ENCODE results near the gene SPACA1. TPM values are rescaled to one million over a fixed set of nuclear protein-coding genes. Genes with fewer than 3 reads are reported as not detected.

Gene SPACA1
- total RNA-seq, 2 donors from 2014 or later: not detected

DNA sequence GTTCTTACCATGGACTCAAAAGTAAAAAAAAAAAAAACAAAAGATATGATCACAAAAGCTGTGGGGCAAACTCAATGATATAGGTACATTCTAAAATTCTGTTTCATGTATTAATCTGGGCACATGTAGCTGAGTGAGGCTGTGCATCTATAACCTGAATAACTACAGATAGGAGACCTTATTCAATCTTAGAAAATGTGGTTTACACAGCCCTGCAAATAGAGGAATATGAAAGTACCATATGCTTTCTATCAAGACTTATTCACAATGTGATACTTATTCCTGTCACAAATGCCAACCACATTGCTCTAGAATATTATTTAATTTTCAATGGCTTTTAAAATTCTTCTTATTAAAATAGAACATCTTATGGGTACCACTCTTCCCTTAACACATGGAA is 3.1 kb upstream of the SPACA1 start:
- peaks cover 8% of the 10 kb centered on the region for H3K9me3 Mint-ChIP-seq
- H3K27ac Mint-ChIP-seq: no peak overlapping the region
- H3K27me3 Mint-ChIP-seq (ENCODE audit: insufficient read depth): peaks cover 19% of the 10 kb centered on the region
- no peak overlapping the region for H3K4me3 Mint-ChIP-seq
- Histone ChIP-seq H3K4me1 (ENCODE audit: control insufficient read depth, insufficient read depth, low read length) (no peaks in the 10 kb centered on the region), H3K27me3 (ENCODE audit: control insufficient read depth, insufficient read depth, low read length, poor library complexity, severe bottlenecking) (no peaks in the 10 kb centered on the region), H3K4me3 (ENCODE audit: low read length) (no peak overlapping the region), H3K36me3 (ENCODE audit: control insufficient read depth, insufficient read depth, low read length) (no peaks in the 10 kb centered on the region), H3K9ac (ENCODE audit: extremely low read depth, low read length, poor library complexity, severe bottlenecking) (no peak overlapping the region), H3K27ac (ENCODE audit: low read depth, low read length) (no peak overlapping the region), H3K9me3 (ENCODE audit: control insufficient read depth, low read length) (no peaks in the 10 kb centered on the region)
- no peak for TF ChIP-seq CTCF (conservative IDR thresholded peaks at IDR 0.05)
- no peak for DNase-seq
- H3K4me1 Mint-ChIP-seq: peaks cover 3% of the 10 kb centered on the region
- no peaks in the 10 kb centered on the region for H3K36me3 Mint-ChIP-seq (ENCODE audit: low read depth)

GRCh38 chr6:88045521-88046136 is 2.0 kb upstream of the SPACA1 start:
- Histone ChIP-seq H3K27me3 (ENCODE audit: control insufficient read depth, insufficient read depth, low read length, poor library complexity, severe bottlenecking) (no peaks in the 10 kb centered on the region), H3K9ac (ENCODE audit: extremely low read depth, low read length, poor library complexity, severe bottlenecking) (no peak overlapping the region), H3K9me3 (ENCODE audit: control insufficient read depth, low read length) (no peaks in the 10 kb centered on the region), H3K27ac (ENCODE audit: low read depth, low read length) (no peak overlapping the region), H3K36me3 (ENCODE audit: control insufficient read depth, insufficient read depth, low read length) (no peaks in the 10 kb centered on the region), H3K4me3 (ENCODE audit: low read length) (no peak overlapping the region), H3K4me1 (ENCODE audit: control insufficient read depth, insufficient read depth, low read length) (no peaks in the 10 kb centered on the region)
- no peak overlapping the region for H3K4me3 Mint-ChIP-seq
- no peak overlapping the region for H3K27ac Mint-ChIP-seq
- 86 to 94% methylated on average over 1 of the region's 1 CpG for WGBS, 2 experiments (ENCODE audit: insufficient coverage in 1 of 2, insufficient read length in 1 of 2)
- H3K4me1 Mint-ChIP-seq: peaks cover 3% of the 10 kb centered on the region
- peaks cover 19% of the 10 kb centered on the region for H3K27me3 Mint-ChIP-seq (ENCODE audit: insufficient read depth)
- DNase-seq: peak; percentile 35
- H3K9me3 Mint-ChIP-seq: peaks cover 8% of the 10 kb centered on the region
- no peak for TF ChIP-seq CTCF (conservative IDR thresholded peaks at IDR 0.05)
- no peaks in the 10 kb centered on the region for H3K36me3 Mint-ChIP-seq (ENCODE audit: low read depth)

DNA sequence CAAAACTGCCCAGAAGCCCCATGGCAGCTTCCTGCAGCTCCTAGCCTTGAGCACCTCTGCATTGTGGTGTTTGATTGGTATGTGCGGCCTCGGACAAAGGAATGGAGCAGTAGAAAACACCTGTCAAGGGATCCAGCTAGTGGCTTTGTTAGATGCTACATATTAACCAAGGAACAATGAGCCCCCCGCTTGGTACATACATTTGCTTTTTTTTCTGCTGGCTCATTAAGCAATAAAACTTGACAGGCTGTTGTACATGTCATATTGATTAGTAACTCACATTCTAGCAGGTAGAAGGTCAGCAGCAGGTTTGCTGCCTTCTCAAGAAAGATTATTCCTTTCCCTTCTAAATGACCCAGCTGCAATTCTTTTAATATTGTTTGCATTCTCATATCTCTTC is 937 bp downstream of the SPACA1 start:
- 95 to 100% methylated on average over 2 to 3 of the region's 3 CpGs for WGBS, 2 experiments (ENCODE audit: insufficient coverage in 1 of 2, insufficient read length in 1 of 2)
- H3K4me3 Mint-ChIP-seq: no peak overlapping the region
- no peaks in the 10 kb centered on the region for H3K36me3 Mint-ChIP-seq (ENCODE audit: low read depth)

More for the DNA sequence above, 937 bp downstream of the SPACA1 start:
- H3K9me3 Mint-ChIP-seq: peaks cover 8% of the 10 kb centered on the region
- H3K27me3 Mint-ChIP-seq (ENCODE audit: insufficient read depth): peaks cover 19% of the 10 kb centered on the region
- no peak overlapping the region for H3K9ac ChIP-seq (ENCODE audit: extremely low read depth, low read length, poor library complexity, severe bottlenecking)
- no peak overlapping the region for H3K4me3 ChIP-seq (ENCODE audit: low read length)
- no peak for TF ChIP-seq CTCF (conservative IDR thresholded peaks at IDR 0.05)
- H3K27ac Mint-ChIP-seq: no peak overlapping the region
- no peaks in the 10 kb centered on the region for H3K9me3 ChIP-seq (ENCODE audit: control insufficient read depth, low read length)
- peaks cover 3% of the 10 kb centered on the region for H3K4me1 Mint-ChIP-seq
- no peaks in the 10 kb centered on the region for H3K36me3 ChIP-seq (ENCODE audit: control insufficient read depth, insufficient read depth, low read length)
- no peak for DNase-seq
- no peaks in the 10 kb centered on the region for H3K27me3 ChIP-seq (ENCODE audit: control insufficient read depth, insufficient read depth, low read length, poor library complexity, severe bottlenecking)
- no peak overlapping the region for H3K27ac ChIP-seq (ENCODE audit: low read depth, low read length)
- no peaks in the 10 kb centered on the region for H3K4me1 ChIP-seq (ENCODE audit: control insufficient read depth, insufficient read depth, low read length)

Data from endodermal cell (in vitro differentiated cells).